ENCODE results near the gene SIGLEC5. TPM values are rescaled to one million over a fixed set of nuclear protein-coding genes. Genes with fewer than 3 reads are reported as not detected.

The SIGLEC5 gene
- total and polyA plus RNA-seq, 2 of the 4 experiments (the other 2 are of a cell fraction) = not detected

- no CpG with 5 or more reads among the region's 6 CpGs for WGBS, 2 experiments (ENCODE audit: extremely low coverage in 2 of 2, insufficient read length in 1 of 2)
- Histone ChIP-seq H4K5ac (ENCODE audit: low read depth, low read length) (no peak overlapping the region), H2AK9ac (replicated peaks; ENCODE audit: low read depth, low read length, poor library complexity) (no peak overlapping the region), H4K20me1 (ENCODE audit: insufficient read depth, low read length) (no peaks in the 10 kb centered on the region), H3K14ac (replicated peaks; ENCODE audit: low read depth, low read length) (no peak overlapping the region), H2BK15ac (ENCODE audit: low read depth, low read length) (no peak overlapping the region), H2BK120ac (ENCODE audit: low read depth, low read length) (no peak overlapping the region), H4K8ac (ENCODE audit: low read depth in 2 of 2, low read length in 2 of 2) (no peak overlapping the region), H3K9me1 (ENCODE audit: insufficient read depth, low read length) (no peaks in the 10 kb centered on the region), H2AFZ (replicated peaks; ENCODE audit: low read length, poor library complexity) (no peak overlapping the region), H3K23ac (ENCODE audit: low read depth, low read length) (no peak overlapping the region), H3K36me3 (ENCODE audit: control insufficient read depth, insufficient read depth, low read length) (no peaks in the 10 kb centered on the region), H3K56ac (ENCODE audit: extremely low read depth, insufficient read depth, low read length) (no peak overlapping the region), H3K9me3 (ENCODE audit: control insufficient read depth, insufficient read depth, low read length) (no peaks in the 10 kb centered on the region), H3K4ac (ENCODE audit: low read depth, low read length) (no peak overlapping the region), H2AK5ac (ENCODE audit: low read depth, low read length) (no peak overlapping the region), H3K4me2 (ENCODE audit: low read depth, low read length) (no peak overlapping the region), H3K9ac (ENCODE audit: low read depth, low read length) (no peak overlapping the region), H3K27ac (ENCODE audit: insufficient read depth, low read length) (no peak overlapping the region), H3K4me1 (ENCODE audit: control insufficient read depth, insufficient read depth, low read length) (no peaks in the 10 kb centered on the region), H3K27me3 (ENCODE audit: control insufficient read depth, insufficient read depth, low read length) (no peaks in the 10 kb centered on the region), H4K91ac (ENCODE audit: insufficient read depth, low read depth, low read length) (no peak overlapping the region), H2BK5ac (ENCODE audit: low read depth, low read length, poor library complexity, severe bottlenecking) (no peak overlapping the region), H3K18ac (ENCODE audit: low read depth, low read length) (no peak overlapping the region), H3K79me1 (ENCODE audit: low read depth in 1 of 2, low read length in 2 of 2) (no peaks in the 10 kb centered on the region), H3K4me3 (ENCODE audit: insufficient read depth, low read depth, low read length) (no peak overlapping the region), H2BK20ac (ENCODE audit: low read depth, low read length) (no peak overlapping the region)
- in situ Hi-C loops (cut with MboI; ENCODE audit: low sequenced_read_pairs) (no loop called here), dilution Hi-C loops (cut with HindIII; ENCODE audit: low sequenced_read_pairs, unreplicated experiment) (no loop called here), intact Hi-C loops (cut with micrococcal nuclease) (no loop called here)
- no peak for ATAC-seq (ENCODE audit: low read depth)
- no TSS peak for BruUV-seq (replicated peaks)
- TF ChIP-seq, protein P1, sequence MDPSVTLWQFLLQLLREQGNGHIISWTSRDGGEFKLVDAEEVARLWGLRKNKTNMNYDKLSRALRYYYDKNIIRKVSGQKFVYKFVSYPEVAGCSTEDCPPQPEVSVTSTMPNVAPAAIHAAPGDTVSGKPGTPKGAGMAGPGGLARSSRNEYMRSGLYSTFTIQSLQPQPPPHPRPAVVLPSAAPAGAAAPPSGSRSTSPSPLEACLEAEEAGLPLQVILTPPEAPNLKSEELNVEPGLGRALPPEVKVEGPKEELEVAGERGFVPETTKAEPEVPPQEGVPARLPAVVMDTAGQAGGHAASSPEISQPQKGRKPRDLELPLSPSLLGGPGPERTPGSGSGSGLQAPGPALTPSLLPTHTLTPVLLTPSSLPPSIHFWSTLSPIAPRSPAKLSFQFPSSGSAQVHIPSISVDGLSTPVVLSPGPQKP (IDR thresholded peaks at IDR 0.05; ENCODE audit: borderline replicate concordance, low read depth, low read length) = no peak
- TF ChIP-seq MAZ (IDR thresholded peaks at IDR 0.05; ENCODE audit: borderline replicate concordance, low read depth, low read length) (no peak), POLR2A (IDR thresholded peaks at IDR 0.05; ENCODE audit: low read depth, low read length) (no peak), SMC3 (IDR thresholded peaks at IDR 0.05; ENCODE audit: low read depth, low read length) (no peak), MXI1 (IDR thresholded peaks at IDR 0.05; ENCODE audit: borderline replicate concordance, low read depth, low read length) (no peak), RCOR1 (IDR thresholded peaks at IDR 0.05; ENCODE audit: insufficient replicate concordance, low read length) (no peak), CEBPB (IDR thresholded peaks at IDR 0.05; ENCODE audit: low read depth, low read length) (no peak), NFE2L2 (IDR thresholded peaks at IDR 0.05; ENCODE audit: low read depth, low read length) (no peak), BHLHE40 (IDR thresholded peaks at IDR 0.05; ENCODE audit: low read depth, low read length) (no peak), RAD21 (IDR thresholded peaks at IDR 0.05; ENCODE audit: low read length) (no peak), FOS (IDR thresholded peaks at IDR 0.05; ENCODE audit: low read depth, low read length) (no peak), MAFK (IDR thresholded peaks at IDR 0.05; ENCODE audit: low read depth, low read length) (no peak), CHD1 (IDR thresholded peaks at IDR 0.05; ENCODE audit: low read depth, low read length) (no peak), RFX5 (IDR thresholded peaks at IDR 0.05; ENCODE audit: low read depth, low read length) (no peak)
- TF ChIP-seq, protein P2, sequence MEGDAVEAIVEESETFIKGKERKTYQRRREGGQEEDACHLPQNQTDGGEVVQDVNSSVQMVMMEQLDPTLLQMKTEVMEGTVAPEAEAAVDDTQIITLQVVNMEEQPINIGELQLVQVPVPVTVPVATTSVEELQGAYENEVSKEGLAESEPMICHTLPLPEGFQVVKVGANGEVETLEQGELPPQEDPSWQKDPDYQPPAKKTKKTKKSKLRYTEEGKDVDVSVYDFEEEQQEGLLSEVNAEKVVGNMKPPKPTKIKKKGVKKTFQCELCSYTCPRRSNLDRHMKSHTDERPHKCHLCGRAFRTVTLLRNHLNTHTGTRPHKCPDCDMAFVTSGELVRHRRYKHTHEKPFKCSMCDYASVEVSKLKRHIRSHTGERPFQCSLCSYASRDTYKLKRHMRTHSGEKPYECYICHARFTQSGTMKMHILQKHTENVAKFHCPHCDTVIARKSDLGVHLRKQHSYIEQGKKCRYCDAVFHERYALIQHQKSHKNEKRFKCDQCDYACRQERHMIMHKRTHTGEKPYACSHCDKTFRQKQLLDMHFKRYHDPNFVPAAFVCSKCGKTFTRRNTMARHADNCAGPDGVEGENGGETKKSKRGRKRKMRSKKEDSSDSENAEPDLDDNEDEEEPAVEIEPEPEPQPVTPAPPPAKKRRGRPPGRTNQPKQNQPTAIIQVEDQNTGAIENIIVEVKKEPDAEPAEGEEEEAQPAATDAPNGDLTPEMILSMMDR (conservative IDR thresholded peaks at IDR 0.05; ENCODE audit: low read depth, low read length) = no peak
- TF ChIP-seq, protein P3, sequence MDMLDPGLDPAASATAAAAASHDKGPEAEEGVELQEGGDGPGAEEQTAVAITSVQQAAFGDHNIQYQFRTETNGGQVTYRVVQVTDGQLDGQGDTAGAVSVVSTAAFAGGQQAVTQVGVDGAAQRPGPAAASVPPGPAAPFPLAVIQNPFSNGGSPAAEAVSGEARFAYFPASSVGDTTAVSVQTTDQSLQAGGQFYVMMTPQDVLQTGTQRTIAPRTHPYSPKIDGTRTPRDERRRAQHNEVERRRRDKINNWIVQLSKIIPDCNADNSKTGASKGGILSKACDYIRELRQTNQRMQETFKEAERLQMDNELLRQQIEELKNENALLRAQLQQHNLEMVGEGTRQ (IDR thresholded peaks at IDR 0.05; ENCODE audit: low read depth, low read length) = no peak
- DNase-seq = no peak
- ChIA-PET POLR2A (ENCODE audit: unreplicated experiment) (no interaction called here), CTCF (no interaction called here)
Observed at GRCh38 chr19:51647318-51647717, 17.1 kb upstream of the SIGLEC5 start.
